Non-pigmented ciliary epithelial cell (primary cell): ENCODE results near the gene SOX6.

Experiments
- DNase-seq: peaks from one replicate; pipeline ENCODE4 v3.0.0-alpha.2; 2010; ENCODE audit warnings: low read depth

SOX6 gene

DNA sequence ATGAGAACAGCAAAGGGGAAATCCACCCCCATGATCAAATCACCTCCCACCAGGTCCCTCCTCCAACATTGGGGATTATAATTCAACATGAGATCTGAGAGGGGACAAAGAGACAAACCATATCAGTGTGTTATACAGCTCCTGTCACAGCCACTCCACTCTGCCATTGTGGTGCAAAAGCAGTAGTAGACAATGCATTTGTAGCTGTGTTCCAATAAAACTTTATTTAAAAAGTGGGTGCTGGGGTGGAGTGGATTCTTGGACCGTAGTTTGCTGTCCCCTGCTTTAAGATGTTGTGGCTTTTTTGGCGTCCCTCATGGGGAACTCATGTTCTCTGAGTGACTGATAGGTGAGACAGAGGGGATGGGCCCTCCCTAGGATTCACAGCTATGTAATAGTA lies 399.1 kb downstream of the SOX6 start:
- no peak for DNase-seq

DNA sequence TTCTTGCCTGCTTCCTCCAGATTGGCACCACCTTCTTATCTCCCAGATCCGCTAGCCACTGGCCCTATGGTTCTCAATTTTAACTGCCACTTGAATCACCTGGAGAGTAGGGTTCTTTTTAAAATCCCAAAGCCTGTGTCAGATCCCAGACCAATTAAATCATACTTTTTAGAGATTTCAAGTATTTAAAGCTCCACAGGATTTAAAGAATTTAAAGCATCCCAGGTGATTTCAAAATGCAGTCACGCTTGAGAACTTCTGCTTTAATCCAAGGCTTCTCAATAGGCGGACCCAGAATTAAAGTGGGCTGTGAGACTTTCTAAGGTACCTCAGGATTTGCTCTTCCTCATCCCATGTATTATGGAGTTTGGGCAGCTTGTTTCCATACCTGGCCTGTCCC lies 400.0 kb downstream of the SOX6 start:
- no peak for DNase-seq

DNA sequence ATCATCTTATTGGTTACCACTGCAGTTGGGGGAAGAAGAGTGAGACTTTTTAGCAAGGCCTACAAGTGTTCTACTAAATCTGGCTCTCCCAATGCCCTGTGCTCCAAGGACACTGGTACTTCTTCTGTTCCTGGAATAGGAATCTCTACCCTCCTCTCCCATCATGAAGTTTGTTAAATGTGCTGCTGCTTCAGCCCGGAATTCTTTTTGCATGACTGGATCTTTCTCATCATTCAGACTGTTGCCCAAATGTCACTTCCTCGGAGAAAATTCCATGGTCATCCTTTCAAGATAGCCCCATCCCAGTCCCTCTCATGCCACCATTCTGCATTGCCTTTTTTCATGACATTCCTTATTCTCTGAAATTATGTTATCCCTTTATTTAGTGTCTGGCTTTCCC lies 400.8 kb downstream of the SOX6 start:
- no peak for DNase-seq

DNA sequence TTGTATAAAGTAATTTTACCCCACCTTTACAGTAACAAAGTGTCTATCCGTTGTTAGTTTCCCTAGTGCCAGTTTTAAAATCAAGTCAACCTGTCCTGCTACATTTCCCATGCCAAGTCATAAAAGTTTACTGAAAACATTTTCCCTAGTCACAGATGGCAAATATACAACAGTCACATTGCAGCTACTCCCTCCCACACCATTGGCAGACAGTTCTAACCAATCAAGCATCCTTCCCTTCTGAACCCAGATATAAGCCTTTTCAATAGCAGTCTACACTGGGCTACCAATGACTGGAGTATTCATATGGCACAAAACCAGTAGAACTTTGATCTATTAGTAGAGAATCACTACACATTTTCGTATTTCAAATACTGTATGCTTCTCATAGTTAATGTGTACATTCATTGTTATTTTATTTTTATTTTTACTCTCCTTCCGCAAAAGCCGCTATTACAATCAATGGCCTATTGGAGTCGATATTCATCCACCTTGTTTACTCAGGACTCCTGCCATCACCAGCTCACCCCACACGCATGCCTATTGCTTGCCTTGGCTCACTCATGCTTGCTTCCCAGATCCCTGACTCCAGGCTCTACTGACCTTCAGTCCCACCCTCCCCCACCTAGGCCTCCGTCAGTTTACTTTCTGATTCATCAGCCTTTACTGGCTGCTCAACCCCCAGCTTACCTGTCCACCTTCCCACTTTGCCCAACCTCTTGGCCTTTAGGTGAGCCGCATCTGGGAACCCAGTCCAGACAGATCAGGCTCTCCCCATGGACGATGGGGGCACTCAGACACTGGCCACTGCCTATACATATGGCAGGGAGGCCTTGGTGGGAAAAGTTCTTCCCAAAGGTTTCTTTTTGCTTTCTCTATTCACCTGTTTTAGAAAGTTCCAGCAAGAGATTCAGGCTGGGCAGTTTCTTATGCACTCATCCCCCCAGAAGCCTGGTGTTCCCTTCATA lies 408.4 kb downstream of the SOX6 start:
- DNase-seq = no peak

DNA sequence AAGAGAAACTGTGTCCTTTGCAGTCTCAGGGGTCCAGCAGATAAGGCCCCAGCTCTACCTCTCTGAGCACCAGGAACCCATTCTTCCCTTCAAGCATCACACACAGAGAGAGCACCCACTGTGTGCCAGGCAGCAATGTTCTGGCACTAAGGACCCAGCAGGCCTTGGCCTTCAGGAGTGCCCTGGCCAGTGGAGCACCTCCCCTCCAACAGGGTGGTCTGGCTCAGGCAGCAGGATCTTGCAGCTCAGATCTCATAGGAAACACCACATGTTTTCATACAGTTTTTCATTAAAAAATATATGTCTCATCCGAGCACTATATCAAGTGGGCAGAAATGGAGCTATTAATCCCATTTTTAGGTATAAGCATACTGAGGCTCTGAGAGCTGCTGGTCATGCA lies 410.6 kb downstream of the SOX6 start:
- DNase-seq = no peak

DNA sequence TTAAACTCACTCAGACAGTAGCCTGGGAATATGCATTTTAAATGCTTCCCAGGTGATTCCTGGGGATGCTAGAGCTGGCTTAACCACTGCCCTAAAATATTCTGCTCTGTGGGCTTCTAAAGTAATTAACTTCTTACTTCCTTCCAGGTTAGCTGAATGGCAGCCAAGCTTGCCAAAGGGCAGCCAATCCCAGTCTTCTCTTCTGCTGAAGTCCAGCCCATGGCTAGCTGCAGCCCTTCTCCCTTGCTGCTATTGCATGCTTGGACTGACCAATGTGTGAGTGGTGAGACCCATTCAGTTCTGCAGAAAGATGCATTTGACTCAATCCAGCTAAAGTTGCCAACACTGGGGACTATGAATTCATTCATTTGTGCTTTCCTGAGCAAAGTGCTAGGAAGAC lies 411.9 kb downstream of the SOX6 start:
- no peak for DNase-seq

DNA sequence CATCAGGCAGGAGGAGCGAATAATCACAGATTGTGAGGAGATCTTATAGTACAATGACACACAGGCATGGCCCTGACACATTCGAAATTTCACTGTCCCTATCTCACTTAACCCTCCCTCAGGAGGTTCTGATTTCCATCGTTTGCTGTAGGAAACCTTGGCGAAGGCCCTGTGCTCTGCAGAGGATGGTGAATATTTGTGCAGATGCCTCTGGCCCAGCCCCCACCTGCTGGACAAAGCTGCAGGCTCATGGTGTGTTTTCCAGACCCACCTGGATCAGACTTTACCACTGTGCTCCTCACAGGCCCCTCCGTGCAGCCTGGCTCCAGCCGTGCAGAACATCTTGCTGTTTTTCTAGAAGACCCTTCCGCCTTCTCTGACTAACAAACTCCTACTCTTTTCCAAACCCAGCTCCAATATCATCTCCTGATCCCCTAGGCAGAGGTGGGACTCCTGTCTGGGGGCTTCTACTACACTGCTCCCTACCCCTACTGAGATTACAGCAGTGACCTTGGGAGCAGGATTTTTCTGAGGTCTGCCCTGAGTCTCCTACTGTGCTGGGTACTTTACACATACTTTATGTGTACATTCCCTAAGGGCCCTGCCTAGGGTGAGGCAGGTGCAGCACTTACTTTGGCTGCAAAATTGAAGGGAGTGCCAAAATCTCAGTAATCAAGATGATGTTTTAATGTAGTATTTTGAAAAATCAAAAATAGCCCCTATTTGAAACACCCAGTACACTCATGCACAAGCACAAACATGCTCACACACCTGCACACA lies 412.7 kb downstream of the SOX6 start:
- DNase-seq = no peak

DNA sequence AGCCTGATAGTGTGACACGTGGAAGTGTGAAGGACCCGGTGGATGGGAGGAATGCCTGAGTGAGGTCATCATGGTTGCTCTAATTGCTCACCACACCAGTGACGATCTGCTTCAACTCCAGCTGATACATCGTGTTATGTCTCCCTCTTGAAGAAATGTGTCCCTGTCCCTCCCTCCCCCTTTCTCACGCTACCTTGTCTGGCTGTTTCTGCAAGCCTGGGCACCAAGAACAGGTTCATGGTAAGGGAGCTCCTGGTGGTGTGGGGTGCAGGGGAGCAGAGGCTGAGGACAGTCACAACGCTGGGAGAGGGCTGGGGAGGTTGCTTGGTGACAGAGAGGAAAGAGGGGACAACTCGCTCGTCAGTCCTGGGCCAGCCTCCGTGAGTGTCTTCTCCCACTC lies 413.4 kb downstream of the SOX6 start:
- DNase-seq = no peak

DNA sequence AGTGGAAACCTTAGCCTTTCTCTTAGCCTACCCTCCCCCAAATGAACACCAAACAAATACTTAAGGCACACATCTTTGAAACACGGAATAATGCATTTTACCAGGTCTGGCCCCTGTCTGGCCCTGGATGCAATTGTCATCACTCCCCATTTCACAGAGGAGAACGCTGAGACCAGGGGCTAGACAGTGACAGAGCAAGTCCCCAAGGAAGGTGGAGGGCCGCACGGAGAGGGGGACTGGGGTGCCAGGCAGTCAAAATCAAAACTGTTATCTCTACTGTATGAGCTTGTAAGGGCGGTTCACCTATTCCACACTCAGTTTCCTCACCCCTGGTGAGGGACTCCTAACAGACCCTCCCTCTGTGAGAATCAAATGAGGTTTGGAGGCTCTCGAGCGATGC lies 414.2 kb downstream of the SOX6 start:
- DNase-seq = no peak

DNA sequence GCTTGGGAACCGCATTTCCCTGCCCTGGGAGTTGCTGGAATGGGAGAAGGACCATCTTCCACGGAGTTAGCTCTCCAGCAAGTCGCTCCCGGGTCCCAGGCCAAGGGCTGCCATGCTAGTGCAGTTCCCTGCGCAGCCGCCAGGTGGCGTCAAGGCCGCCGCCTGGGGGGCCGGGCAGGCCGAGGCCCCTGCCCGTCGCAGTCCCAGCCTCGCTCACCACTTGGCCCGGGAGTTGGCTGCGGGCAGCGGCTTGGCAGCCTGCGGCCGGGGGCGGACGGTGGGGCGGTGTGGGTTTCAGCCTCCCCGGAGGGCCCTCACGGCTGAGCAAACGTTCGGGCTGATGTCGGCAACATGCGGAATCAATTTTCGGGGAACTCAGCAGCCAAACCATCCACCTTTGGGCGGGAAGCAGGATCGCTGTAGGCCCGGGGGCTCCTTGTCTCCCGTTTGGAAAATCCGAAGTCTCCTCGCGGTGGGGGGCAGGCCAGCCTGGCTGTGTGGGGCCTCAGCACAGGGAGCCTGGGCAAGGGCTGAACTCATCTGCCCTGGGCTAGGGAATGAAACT lies 415.1 kb downstream of the SOX6 start:
- no peak for DNase-seq

DNA sequence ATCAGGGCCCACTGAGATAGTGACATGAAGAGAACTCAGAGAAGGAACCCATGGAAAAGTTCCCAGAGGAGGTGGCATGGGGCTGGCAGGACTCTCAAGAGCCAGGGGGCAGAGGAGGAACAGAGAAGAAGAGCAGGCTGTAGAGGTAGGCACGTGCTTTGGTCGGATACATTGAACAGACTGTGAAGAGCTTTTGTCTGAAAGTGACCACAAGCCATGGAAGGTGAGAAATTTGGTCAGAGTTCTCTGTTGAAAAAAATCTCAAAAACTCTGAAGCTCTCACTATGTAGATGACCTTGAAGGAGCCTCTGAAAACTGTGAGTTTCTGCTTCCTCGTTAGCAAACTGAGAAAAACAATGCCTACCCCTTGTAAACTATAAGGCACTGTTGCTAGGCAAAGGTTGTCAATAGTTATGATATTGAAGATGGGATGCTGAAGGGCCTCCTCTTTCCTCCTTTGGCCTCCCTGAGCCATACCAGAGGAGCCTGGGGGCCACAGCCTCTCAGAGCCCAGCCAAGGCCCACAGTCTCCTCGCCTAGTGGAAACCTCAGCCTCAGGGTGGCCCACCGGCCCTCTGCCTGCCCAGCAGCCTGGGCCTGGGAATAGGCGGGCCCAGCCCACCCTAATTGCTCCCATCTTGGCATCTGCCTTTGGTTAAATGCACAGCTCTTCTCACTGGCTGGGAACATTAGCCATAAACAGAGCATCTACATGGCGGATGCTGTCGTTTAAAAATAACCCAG lies 415.7 kb downstream of the SOX6 start:
- DNase-seq = no peak

DNA sequence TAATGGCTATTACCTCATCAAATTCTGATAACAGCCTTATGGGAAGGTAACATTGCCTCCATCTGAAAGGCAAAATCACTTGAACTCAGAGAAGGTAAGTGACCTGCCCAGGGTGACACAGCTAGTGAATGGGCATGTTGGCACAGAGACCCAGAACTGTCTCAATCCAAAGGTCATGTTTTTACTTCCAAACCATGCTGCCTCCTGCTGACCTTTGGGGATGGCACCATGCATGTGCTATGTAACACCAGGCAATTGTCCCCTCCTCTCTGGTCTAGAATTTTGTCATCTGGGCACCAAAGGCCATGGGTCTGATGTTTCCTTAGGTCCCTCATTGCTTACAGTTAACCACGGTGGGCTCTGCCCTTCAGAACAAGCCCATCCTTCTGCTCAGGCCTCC lies 417.4 kb downstream of the SOX6 start:
- no peak for DNase-seq

DNA sequence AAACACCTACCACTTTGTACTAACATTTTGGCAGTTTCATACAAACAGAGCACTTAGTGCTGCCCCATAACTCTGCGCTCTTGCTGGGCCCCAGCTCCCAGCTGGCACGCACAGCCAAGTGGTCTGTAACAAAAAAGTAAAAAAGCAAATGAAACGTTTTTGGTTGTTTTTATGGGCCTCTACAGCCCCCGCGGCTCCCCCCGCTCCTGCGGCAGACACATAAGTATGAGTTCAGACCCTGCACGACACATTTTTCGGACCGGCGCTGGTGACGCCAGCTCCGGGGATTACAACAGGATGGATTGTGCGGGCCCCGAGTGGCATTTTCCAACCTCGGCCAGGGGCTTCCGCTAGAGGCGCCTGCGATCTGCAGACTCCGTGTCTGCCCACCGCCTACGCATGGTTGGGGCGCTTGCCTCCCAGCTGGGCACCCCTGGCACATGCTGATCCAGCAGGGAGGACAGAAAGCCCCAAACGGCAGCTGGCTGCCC lies 418.2 kb downstream of the SOX6 start:
- no peak for DNase-seq

DNA sequence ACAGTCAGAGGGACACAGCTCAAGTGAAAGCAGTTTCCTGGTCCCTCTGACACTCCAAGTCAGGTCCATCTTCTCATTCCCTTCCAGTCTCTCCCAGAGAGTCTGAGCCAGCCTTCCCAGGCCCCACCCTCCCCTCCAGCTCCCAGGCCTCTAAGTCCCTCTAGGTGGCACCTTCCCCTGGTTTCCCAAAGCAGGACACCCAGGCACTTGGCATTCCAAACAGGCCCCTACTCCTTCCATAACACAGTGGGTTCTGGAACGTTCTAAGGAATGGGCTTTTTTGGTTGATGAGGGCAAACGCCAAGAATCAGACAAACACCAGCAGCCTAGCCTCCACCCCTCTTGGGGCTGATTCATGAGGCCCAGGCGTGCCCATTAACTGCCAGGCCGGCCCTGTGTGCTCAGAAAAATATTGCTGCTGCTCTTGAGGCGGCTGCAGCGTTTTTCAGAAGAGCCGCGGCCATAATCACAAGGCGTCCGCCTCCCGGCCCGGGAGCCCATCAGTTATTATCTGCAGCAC lies 418.7 kb downstream of the SOX6 start:
- DNase-seq = no peak

DNA sequence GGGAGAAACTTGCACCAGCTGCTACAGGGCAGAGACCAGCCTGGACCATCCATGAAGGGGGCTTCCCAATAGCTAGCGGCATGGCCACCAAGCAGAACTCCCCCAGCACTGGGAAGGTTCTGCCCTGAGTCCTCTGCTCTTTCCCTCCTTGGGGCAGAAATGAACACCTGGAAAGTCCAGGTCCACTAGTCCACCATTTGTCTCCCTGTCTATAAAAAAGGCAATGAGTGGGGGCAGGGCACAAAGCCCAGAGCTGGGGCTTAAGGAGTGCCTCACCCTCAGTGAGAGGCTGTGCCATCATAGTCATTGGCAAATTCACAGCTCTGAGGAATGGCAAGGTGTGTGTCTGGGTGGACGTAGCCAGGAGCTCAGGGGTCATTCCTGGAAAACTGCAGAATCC lies 420.3 kb downstream of the SOX6 start:
- DNase-seq = no peak

DNA sequence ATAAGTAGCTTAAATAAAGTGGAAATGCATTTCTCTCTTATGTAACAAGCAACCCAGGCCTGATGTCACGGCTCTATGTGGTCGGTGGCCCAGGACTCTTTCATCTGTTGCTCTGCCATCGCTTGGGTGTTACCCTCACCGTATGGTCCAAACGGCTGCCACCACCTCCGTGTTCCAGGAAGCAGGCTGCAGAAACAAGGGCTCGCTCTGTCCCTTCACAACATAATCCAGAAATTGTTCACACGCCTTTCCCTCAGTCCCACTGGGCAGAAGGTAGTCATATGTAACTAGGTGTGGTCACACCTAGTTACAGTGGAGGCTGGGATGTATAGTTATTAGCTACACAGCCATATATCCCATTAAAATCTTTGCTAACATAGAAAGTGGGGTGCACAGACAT lies 421.0 kb downstream of the SOX6 start:
- DNase-seq = no peak

DNA sequence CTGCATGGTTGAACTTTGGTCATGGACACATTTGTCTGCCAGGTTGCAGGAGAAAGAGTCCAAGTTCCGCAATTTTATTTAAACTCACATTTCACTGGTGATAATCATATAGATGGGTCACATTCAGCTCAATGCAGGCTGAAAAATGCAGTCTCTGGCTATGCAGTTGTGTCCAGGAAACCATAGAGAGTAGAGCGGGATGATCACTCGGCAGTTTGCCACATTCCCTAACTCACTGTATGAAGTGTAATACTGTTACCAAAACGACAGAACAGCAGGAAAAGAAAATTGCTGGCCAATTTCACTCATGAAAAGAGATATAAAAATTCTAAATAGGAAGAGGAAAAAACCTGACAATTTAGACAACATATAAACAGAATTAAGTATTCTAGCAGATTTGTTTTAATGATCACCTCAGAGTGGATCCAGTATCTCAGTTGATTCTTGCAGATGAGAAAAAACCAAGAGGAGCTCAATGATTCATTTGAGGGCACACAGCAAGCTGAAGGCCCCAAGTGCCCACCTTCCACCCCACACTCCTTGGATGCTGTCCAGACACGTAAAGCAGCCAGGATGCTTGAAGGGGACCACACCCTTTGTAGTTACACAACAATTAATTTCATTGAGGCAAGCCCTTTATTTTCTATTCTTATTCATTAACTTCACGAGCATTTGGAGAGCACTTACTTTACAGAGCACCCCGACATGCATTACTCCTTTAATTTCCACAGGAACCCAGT lies 422.3 kb downstream of the SOX6 start:
- DNase-seq = no peak

DNA sequence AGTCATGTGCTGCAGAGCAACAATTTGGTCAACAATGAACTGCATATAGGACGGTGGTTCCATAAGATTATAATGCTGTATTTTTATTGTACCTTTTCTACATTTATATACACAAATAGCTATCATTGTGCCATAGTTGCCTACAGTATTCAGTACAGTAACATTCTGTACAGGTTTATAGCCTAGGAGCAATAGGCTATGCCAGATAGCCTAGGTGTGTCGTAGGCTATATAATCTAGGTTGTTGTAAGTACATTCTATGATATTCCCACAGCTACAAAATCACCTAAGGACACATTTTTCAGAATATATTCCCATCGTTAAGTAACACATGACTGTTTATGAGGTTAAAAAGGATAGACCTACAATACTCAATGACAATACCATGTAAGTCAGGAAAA lies 423.9 kb downstream of the SOX6 start:
- DNase-seq = no peak

DNA sequence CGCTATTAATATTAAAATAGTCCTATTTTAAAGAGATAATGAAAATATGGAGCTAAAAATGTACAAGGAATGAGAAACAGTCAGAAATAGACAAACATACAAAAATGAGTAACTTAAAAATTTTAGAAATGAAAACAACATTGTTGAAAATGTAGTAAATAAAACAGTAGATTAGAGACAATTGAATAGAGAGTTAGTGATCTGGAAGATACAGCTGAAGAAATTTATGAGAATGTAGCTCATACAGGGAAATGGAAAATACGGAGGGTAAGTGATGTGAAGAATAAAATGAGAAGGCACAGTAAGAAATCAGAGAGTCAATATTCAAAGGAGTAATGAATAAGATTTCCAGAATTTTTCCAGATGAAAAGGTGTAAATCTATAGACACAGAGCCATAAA lies 424.8 kb downstream of the SOX6 start:
- no peak for DNase-seq

DNA sequence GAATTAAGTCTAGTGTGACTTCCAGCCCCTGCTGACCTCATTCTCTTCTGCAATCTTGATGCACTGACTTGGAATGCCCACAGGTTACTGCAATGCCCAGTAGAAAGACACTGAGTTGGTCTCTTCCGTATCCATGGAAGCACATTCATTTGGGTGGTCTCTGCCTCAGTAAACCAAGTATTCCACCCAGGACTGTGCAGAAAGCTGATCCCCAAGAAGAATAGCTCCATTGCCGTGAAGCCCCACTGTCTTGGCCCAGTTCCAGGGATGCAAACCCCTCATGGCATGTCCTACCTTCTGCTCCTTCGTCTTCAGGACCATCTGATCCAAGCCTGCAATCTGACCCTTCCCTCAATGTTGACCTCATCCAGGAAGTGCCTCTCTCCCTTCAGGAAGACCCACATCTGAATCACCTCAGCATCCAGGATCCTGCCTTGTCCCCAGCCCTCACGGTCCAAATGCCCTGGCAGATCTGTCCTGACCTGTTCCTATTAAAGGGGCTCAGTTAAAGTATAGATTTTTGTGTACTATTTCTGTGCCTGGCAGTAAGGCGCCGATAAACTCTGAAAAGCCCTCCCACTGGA lies 425.8 kb downstream of the SOX6 start:
- DNase-seq = no peak

DNA sequence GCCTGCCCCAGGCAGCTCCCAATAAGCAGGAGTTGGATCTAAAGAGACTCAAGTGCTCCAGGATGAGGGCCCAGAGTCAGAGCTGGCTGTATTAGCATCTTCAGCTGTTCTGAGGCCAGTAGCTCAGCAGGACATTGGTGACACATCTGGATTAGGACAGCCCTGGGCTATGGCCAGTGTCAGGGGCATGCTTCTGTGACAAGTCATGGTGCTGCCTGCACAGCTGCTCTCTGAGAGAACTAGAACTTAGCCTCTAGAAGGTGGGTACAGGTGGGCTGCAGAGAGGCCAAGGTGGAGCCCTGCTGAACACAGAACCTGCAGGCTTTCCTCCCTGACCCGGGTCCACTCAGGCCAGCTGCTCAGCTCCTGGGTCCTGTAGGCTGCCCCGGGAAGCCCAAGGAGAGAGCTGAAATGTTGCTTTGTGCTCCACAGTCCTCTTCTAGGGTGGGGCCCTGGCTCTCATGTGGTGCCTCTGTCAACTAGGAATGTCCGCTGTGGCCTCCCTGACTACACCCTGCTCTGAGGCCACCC lies 426.9 kb downstream of the SOX6 start:
- DNase-seq = no peak
